Thyroid gland (tissue), 4 donors: ENCODE measurements around the gene LRRC7.

Experiments
- POLR2A ChIP-seq, 2 donors: fragments of 450-650 bp; IDR thresholded peaks; one replicate each; pipeline ENCODE4 v1.6.1; 2017; ENCODE audit warnings: antibody characterized with exemption in 2 of 2, mild to moderate bottlenecking in 2 of 2, moderate library complexity in 1 of 2
- TF ChIP-seq, protein P1 (sequence below), 6 experiments: fragments of 200-600 bp in 3 of 6; fragments of 450-650 bp in 3 of 6; sonication (generic) in 3 of 6; IDR thresholded peaks; one replicate each; pipeline ENCODE4 v1.5.1; 2016 to 2019; ENCODE audit warnings: antibody characterized with exemption in 6 of 6, mild to moderate bottlenecking in 2 of 6, inconsistent platforms in 1 of 6, moderate library complexity in 1 of 6

DNA sequence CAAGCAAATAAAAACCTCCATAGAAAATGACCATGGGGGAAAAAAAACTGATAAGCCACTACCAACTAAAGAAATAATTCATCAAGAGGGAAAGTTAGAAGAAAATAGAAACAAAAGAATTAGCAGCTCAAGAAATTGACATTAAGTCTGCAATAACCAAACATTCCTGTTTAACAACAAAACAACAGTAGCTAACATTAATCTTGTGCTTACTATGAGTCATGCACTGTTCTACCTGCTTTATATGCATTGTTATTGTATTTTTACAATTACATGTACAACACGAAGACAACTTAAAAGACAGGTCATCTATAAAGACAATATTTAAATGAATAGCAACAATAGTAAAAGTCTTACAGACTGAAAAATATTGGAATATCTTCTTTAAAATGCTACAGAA is 34.4 kb upstream of the LRRC7 start:
- no peak for TF ChIP-seq POLR2A (IDR thresholded peaks at IDR 0.05)
- TF ChIP-seq, protein P1, sequence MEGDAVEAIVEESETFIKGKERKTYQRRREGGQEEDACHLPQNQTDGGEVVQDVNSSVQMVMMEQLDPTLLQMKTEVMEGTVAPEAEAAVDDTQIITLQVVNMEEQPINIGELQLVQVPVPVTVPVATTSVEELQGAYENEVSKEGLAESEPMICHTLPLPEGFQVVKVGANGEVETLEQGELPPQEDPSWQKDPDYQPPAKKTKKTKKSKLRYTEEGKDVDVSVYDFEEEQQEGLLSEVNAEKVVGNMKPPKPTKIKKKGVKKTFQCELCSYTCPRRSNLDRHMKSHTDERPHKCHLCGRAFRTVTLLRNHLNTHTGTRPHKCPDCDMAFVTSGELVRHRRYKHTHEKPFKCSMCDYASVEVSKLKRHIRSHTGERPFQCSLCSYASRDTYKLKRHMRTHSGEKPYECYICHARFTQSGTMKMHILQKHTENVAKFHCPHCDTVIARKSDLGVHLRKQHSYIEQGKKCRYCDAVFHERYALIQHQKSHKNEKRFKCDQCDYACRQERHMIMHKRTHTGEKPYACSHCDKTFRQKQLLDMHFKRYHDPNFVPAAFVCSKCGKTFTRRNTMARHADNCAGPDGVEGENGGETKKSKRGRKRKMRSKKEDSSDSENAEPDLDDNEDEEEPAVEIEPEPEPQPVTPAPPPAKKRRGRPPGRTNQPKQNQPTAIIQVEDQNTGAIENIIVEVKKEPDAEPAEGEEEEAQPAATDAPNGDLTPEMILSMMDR (IDR thresholded peaks at IDR 0.05), result no peak
